A549 (cell line): ENCODE measurements around the gene TEX101.

ENCODE experiments used
- CHD4 ChIP-seq: fragments of 200-600 bp; sonication (generic); IDR thresholded peaks from 2 replicates; pipeline ENCODE4 v1.6.1; 2016; ENCODE audit warnings: antibody characterized with exemption, mild to moderate bottlenecking, borderline replicate concordance
- CTCF ChIP-seq: fragments of >200 bp; sonication (Bioruptor Twin); formaldehyde crosslinking; IDR thresholded peaks from 3 replicates; pipeline ENCODE4 v1.5.1; 2016
- E2F6 ChIP-seq: IDR thresholded peaks from 2 replicates; pipeline ENCODE4 v1.6.1; 2012; ENCODE audit warnings: low read depth, borderline replicate concordance
- FOSL2 ChIP-seq, 2 experiments: fragments of 450-650 bp in 1 of 2; fragments of >200 bp in 1 of 2; sonication (Bioruptor Twin) in 1 of 2; formaldehyde crosslinking; IDR thresholded peaks; 2 replicates each; pipeline versions ENCODE4 v1.5.0 to v1.6.1; 2016 to 2020; ENCODE audit warnings: mild to moderate bottlenecking in 1 of 2, moderate library complexity in 1 of 2
- MAZ ChIP-seq: fragments of 150-350 bp; IDR thresholded peaks from 2 replicates; pipeline ENCODE4 v1.6.1; 2014; ENCODE audit warnings: antibody characterized with exemption, low read depth, low read length, borderline replicate concordance
- POLR2A ChIP-seq: IDR thresholded peaks from 2 replicates; pipeline ENCODE4 v1.6.1; 2012; ENCODE audit warnings: mild to moderate bottlenecking, low read length
- REST ChIP-seq: fragments of 200-600 bp; sonication (generic); IDR thresholded peaks from 2 replicates; pipeline ENCODE4 v1.6.1; 2016; ENCODE audit warnings: antibody characterized with exemption, mild to moderate bottlenecking, moderate library complexity

- no peak for TF ChIP-seq MAZ
- no peak for TF ChIP-seq CHD4
- no peak for TF ChIP-seq POLR2A
- TF ChIP-seq CTCF: no peak
- no peak for TF ChIP-seq E2F6
- TF ChIP-seq FOSL2 (IDR thresholded peaks at IDR 0.05): no peak
- TF ChIP-seq FOSL2 (CRISPR knock-in tag; IDR thresholded peaks at IDR 0.05): no peak
- no peak for TF ChIP-seq REST
These were observed 21.1 kb downstream of the TEX101 start for GRCh38 chr19:43435775-43436174.
